Fibroblast of pulmonary artery (primary cell): ENCODE data around the gene ME3.

Experiments used
- DNase-seq: peaks from one replicate; pipeline ENCODE4 v3.0.0-alpha.2; 2010; ENCODE audit warnings: low read depth
- H3K4me3 ChIP-seq: replicated peaks from 2 replicates; pipeline ENCODE4 v1.5.1; 2011; ENCODE audit warnings: low read depth, mild to moderate bottlenecking, control low read depth, low read length, moderate library complexity
- CTCF ChIP-seq: IDR thresholded peaks from 2 replicates; pipeline ENCODE4 v1.5.1; 2011; ENCODE audit warnings: mild to moderate bottlenecking, control low read depth, low read length, inconsistent platforms; ENCODE audit errors: missing control alignments

Gene ME3

GRCh38 chr11:86672007-86672621 lies at the start of gene ME3:
TSS of gene ME3 (minus strand) at chr11:86672616.
- peak within 1 kb of the TSS; percentile 71 for H3K4me3 ChIP-seq
- peak; percentile 39 for DNase-seq
- TF ChIP-seq CTCF = no peak

GRCh38 chr11:86722006-86722405 lies 49.6 kb upstream of the ME3 start:
- DNase-seq = peak; percentile 63
- no peak for TF ChIP-seq CTCF
- H3K4me3 ChIP-seq = no peak overlapping the region

- no peak for TF ChIP-seq CTCF
- H3K4me3 ChIP-seq = no peak overlapping the region
- no peak for DNase-seq
Measured at GRCh38 chr11:86720546-86720945, 48.1 kb upstream of the ME3 start.

GRCh38 chr11:86719781-86720463 lies 47.5 kb upstream of the ME3 start:
- peak; percentile 85 for DNase-seq
- TF ChIP-seq CTCF = no peak
- H3K4me3 ChIP-seq = no peak overlapping the region

GRCh38 chr11:86718999-86719398 lies 46.6 kb upstream of the ME3 start:
- TF ChIP-seq CTCF = no peak
- DNase-seq = no peak
- no peak overlapping the region for H3K4me3 ChIP-seq

GRCh38 chr11:86718521-86718920 lies 46.1 kb upstream of the ME3 start:
- H3K4me3 ChIP-seq = no peak overlapping the region
- no peak for TF ChIP-seq CTCF
- DNase-seq = no peak
